OCI-LY3 (cell line): ENCODE measurements around the gene TNFAIP2.

ENCODE experiments used
- CTCF ChIP-seq: fragments of 200-600, 300-600 bp; sonication (generic); IDR thresholded peaks from 2 replicates; pipeline ENCODE4 v1.5.1; 2014; ENCODE audit warnings: antibody characterized with exemption, low read length, low read depth
- EZH2phosphoT487 ChIP-seq: fragments of 200-600 bp; shearing (Covaris generic); IDR thresholded peaks from 2 replicates; pipeline ENCODE4 v1.6.1; 2018; ENCODE audit warnings: antibody characterized with exemption, mixed run types, low read depth

- TF ChIP-seq EZH2phosphoT487 (no peak), CTCF (no peak)
These were observed 10.2 kb downstream of the TNFAIP2 start for GRCh38 chr14:103133210-103134140.
